Activated T-cell treated with anti-CD3 and anti-CD28 coated beads, Interleukin-2, amount 50 U/mL, for 48 hours (primary cell): ENCODE data around the gene KCTD19.
A peak's percentile ranks its signal among the peaks of the same experiment; 100 is the strongest.
"Not testable (repeated sequence)": the region's sequence is repeated elsewhere in the genome, so short reads cannot be mapped to it uniquely, and the experiment has no call there.

Experiments
- DNase-seq, 2 experiments: peaks; one replicate each; pipeline ENCODE4 v3.0.0-alpha.2; 2020

KCTD19 gene

GRCh38 chr16:67326472-67327309, at the start of gene KCTD19, which contains the start of gene LRRC36:
Gene KCTD19 (minus strand): TSS chr16:67326741. CDS start chr16:67326707, 34 bp downstream.
Gene LRRC36 (plus strand): TSS chr16:67326815. CDS start chr16:67326863, 48 bp downstream.
- DNase-seq: peak; percentile 83 to 88

GRCh38 chr16:67376012-67376411, 49.5 kb upstream of the KCTD19 start:
- not testable (repeated sequence) for DNase-seq

- no peak for DNase-seq
Measured at GRCh38 chr16:67372664-67373063, 46.1 kb upstream of the KCTD19 start.

- no peak for DNase-seq
Measured at GRCh38 chr16:67370661-67371060, 44.1 kb upstream of the KCTD19 start.

GRCh38 chr16:67364600-67365235, 38.2 kb upstream of the KCTD19 start:
- DNase-seq: no peak

GRCh38 chr16:67361038-67361437, 34.5 kb upstream of the KCTD19 start:
- DNase-seq: no peak

- not testable (repeated sequence) for DNase-seq
Measured at GRCh38 chr16:67359540-67360269, 33.2 kb upstream of the KCTD19 start.

GRCh38 chr16:67357561-67357960, 31.0 kb upstream of the KCTD19 start:
- no peak for DNase-seq

- no peak for DNase-seq
Measured at GRCh38 chr16:67356396-67356795, 29.9 kb upstream of the KCTD19 start.

- DNase-seq: not testable (repeated sequence)
Measured at GRCh38 chr16:67352463-67352862, 25.9 kb upstream of the KCTD19 start.

- no peak for DNase-seq
Measured at GRCh38 chr16:67350324-67350723, 23.8 kb upstream of the KCTD19 start.

GRCh38 chr16:67349172-67349571, 22.6 kb upstream of the KCTD19 start:
- no peak for DNase-seq

- no peak for DNase-seq
Measured at GRCh38 chr16:67346341-67346740, 19.8 kb upstream of the KCTD19 start.

- DNase-seq: no peak
Measured at GRCh38 chr16:67345401-67345800, 18.9 kb upstream of the KCTD19 start.

GRCh38 chr16:67342616-67343015, 16.1 kb upstream of the KCTD19 start:
- no peak for DNase-seq

GRCh38 chr16:67341250-67341649, 14.7 kb upstream of the KCTD19 start:
- DNase-seq: no peak

GRCh38 chr16:67339453-67339852, 12.9 kb upstream of the KCTD19 start:
- no peak for DNase-seq

GRCh38 chr16:67336648-67337047, 10.1 kb upstream of the KCTD19 start:
- DNase-seq: no peak

- no peak for DNase-seq
Measured at GRCh38 chr16:67336116-67336515, 9.6 kb upstream of the KCTD19 start.

GRCh38 chr16:67333315-67333714, 6.8 kb upstream of the KCTD19 start:
- DNase-seq: no peak

GRCh38 chr16:67329901-67330300, 3.4 kb upstream of the KCTD19 start:
- no peak for DNase-seq

GRCh38 chr16:67327743-67328142, 1.2 kb upstream of the KCTD19 start:
- no peak for DNase-seq

- DNase-seq: no peak
Measured at GRCh38 chr16:67326115-67326471, 448 bp downstream of the KCTD19 start.

- no peak for DNase-seq
Measured at GRCh38 chr16:67317853-67318252, 8.7 kb downstream of the KCTD19 start.
